Ishikawa (cell line): ENCODE measurements around the gene TLCD1.

Experiments
- CEBPB ChIP-seq: IDR thresholded peaks from 2 replicates; pipeline ENCODE4 v1.6.1; 2012
- CREB1 ChIP-seq: IDR thresholded peaks from 2 replicates; pipeline ENCODE4 v1.6.1; 2012; ENCODE audit warnings: low read depth
- EP300 ChIP-seq: IDR thresholded peaks from 2 replicates; pipeline ENCODE4 v1.6.1; 2012; ENCODE audit warnings: borderline replicate concordance
- FOXM1 ChIP-seq: IDR thresholded peaks from 2 replicates; pipeline ENCODE4 v1.6.1; 2012; ENCODE audit warnings: low read depth, borderline replicate concordance
- NFIC ChIP-seq: IDR thresholded peaks from 2 replicates; pipeline ENCODE4 v1.6.1; 2012
- RAD21 ChIP-seq: IDR thresholded peaks from 2 replicates; pipeline ENCODE4 v1.6.1; 2012; ENCODE audit warnings: low read depth
- TAF1 ChIP-seq: IDR thresholded peaks from 2 replicates; pipeline ENCODE4 v1.6.1; 2012; ENCODE audit warnings: low read depth, mild to moderate bottlenecking
- TCF12 ChIP-seq: IDR thresholded peaks from 2 replicates; pipeline ENCODE4 v1.6.1; 2012; ENCODE audit warnings: low read depth
- TEAD4 ChIP-seq: IDR thresholded peaks from 2 replicates; pipeline ENCODE4 v1.6.1; 2012
- YY1 ChIP-seq: IDR thresholded peaks from 2 replicates; pipeline ENCODE4 v1.6.1; 2012; ENCODE audit warnings: low read depth
- ZBTB7A ChIP-seq: IDR thresholded peaks from 2 replicates; pipeline ENCODE4 v1.6.1; 2012; ENCODE audit warnings: low read depth
- TF ChIP-seq, protein P1 (sequence below): IDR thresholded peaks from 2 replicates; pipeline ENCODE4 v1.6.1; 2012; ENCODE audit warnings: low read depth, mild to moderate bottlenecking
- TF ChIP-seq, protein P2 (sequence below): IDR thresholded peaks from 2 replicates; pipeline ENCODE4 v1.6.1; 2012
- TF ChIP-seq, protein P3 (sequence below): IDR thresholded peaks from 2 replicates; pipeline ENCODE4 v1.6.1; 2012

DNA sequence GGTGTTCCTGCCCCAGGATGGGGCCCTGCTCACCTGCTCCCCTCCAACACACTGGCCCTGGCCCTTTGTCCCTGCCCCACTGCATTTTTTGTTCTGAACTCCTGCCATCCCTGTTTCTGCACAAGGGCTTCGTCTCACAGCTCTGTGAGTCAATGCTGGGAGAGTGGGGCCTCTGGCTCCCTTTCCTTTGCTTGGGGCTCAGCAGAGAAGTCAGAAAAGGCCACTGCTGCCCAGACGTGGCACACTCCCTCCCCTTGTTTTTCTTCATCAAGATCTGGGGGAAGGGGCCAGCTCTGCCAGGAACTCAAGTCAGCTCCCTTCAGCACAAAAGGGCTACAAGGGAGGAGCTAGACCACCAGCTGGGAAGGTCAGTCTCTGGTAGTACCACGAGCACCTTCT is 23.3 kb downstream of the TLCD1 start:
- TF ChIP-seq EP300 (no peak), TAF1 (no peak), YY1 (no peak), CREB1 (no peak), RAD21 (no peak), ZBTB7A (no peak), FOXM1 (no peak), CEBPB (no peak), NFIC (no peak), TCF12 (no peak), TEAD4 (no peak)
- TF ChIP-seq, protein P1, sequence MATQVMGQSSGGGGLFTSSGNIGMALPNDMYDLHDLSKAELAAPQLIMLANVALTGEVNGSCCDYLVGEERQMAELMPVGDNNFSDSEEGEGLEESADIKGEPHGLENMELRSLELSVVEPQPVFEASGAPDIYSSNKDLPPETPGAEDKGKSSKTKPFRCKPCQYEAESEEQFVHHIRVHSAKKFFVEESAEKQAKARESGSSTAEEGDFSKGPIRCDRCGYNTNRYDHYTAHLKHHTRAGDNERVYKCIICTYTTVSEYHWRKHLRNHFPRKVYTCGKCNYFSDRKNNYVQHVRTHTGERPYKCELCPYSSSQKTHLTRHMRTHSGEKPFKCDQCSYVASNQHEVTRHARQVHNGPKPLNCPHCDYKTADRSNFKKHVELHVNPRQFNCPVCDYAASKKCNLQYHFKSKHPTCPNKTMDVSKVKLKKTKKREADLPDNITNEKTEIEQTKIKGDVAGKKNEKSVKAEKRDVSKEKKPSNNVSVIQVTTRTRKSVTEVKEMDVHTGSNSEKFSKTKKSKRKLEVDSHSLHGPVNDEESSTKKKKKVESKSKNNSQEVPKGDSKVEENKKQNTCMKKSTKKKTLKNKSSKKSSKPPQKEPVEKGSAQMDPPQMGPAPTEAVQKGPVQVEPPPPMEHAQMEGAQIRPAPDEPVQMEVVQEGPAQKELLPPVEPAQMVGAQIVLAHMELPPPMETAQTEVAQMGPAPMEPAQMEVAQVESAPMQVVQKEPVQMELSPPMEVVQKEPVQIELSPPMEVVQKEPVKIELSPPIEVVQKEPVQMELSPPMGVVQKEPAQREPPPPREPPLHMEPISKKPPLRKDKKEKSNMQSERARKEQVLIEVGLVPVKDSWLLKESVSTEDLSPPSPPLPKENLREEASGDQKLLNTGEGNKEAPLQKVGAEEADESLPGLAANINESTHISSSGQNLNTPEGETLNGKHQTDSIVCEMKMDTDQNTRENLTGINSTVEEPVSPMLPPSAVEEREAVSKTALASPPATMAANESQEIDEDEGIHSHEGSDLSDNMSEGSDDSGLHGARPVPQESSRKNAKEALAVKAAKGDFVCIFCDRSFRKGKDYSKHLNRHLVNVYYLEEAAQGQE: no peak
- TF ChIP-seq, protein P2, sequence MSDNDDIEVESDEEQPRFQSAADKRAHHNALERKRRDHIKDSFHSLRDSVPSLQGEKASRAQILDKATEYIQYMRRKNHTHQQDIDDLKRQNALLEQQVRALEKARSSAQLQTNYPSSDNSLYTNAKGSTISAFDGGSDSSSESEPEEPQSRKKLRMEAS: no peak
- TF ChIP-seq, protein P3, sequence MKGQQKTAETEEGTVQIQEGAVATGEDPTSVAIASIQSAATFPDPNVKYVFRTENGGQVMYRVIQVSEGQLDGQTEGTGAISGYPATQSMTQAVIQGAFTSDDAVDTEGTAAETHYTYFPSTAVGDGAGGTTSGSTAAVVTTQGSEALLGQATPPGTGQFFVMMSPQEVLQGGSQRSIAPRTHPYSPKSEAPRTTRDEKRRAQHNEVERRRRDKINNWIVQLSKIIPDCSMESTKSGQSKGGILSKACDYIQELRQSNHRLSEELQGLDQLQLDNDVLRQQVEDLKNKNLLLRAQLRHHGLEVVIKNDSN: no peak
